IPS-18c (cell line): ENCODE data around the gene DENND1A.

ENCODE experiments used
- H3K4me3 ChIP-seq: 2 replicates; pipeline ENCODE4 v1.7.0; 2013; ENCODE audit warnings: low read depth, mild to moderate bottlenecking, low read length, moderate library complexity; ENCODE audit not compliant: insufficient read depth
- H3K9me3 ChIP-seq: one replicate; pipeline ENCODE4 v1.6.1; 2013; ENCODE audit warnings: mild to moderate bottlenecking, low read length, moderate library complexity; ENCODE audit not compliant: control insufficient read depth, insufficient read depth

DENND1A gene

DNA sequence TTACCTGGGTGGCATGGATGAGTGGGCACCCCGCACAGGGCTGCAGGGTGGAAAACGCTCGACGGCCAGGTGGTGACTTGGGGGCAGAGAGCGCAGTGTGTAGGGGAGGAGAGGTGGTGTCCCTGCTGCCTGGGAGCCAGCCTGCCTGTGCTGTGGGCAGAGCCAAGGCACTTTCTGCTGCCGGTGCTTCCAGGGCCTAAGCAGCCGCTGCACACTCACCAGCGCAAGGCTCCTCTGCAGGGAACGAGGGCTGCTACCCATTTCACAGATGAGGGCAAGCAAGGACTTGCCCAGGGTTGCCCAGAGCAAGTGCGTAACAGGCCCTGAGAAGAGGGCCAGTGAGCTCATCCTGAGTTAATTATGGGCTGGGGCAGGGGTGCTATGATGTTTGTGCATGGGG lies 511.4 kb downstream of the DENND1A start:
- H3K9me3 ChIP-seq = no peaks in the 10 kb centered on the region
- no peak overlapping the region for H3K4me3 ChIP-seq

GRCh38 chr9:123418052-123418430 lies 511.9 kb downstream of the DENND1A start:
- Histone ChIP-seq H3K9me3 (no peaks in the 10 kb centered on the region), H3K4me3 (no peak overlapping the region)

DNA sequence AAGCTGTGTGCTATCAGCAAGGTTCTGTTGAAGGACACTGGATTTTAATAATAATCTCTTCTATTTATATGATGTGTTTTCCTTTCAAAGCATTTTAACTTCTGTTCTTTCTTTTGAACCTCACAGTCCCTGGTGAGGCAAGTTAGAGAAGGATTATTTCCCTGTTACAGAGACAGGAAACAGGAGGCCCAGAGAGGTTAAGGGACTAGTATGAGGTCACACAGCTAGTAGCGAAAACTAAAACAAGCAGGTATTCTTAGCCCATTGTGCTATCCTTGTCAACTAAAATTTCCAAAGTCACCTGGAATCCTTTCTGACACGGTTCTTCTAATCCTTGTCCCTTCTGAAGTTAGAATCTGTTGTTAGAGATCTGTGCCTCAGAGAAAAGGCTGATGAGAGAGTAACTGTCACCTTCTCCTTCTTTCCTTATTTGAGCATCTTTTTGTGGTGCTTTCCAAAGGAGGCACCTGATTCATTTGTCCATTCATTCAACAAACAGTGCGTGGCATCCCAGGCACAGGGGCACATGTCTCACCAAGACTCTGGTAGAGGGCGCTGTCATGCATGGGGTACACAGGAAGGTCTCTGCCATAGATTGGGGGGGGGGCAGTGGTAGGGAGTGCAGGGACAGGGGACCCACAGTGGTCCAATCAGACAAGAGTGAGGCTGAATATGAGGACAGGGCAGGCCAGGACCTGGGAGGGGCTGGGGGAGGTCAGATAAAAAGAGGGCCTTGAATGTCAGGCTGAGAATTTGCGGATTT lies 512.5 kb downstream of the DENND1A start:
- H3K9me3 ChIP-seq = no peaks in the 10 kb centered on the region
- no peak overlapping the region for H3K4me3 ChIP-seq

DNA sequence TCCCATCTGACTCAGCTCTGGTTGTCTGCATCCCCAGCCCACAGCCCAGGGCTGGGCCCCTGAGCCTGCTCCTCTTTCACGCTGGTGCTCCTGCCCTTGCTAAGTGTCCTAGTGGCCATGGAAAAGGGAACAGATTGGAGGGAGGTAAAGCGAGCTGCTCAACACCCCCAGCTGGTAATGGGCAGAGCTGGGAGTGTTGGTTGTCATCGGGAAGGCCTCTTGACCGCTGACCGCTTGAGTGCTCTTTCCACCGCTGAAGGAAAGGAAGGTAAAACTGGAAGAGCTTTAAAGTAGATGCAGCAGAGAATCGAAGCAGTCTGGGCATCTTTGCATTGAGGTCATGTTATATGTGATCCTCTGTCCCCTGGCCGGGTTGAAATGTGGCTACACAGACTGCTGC lies 513.8 kb downstream of the DENND1A start:
- Histone ChIP-seq H3K9me3 (no peaks in the 10 kb centered on the region), H3K4me3 (no peak overlapping the region)

GRCh38 chr9:123414936-123415930 lies 514.7 kb downstream of the DENND1A start:
- no peaks in the 10 kb centered on the region for H3K9me3 ChIP-seq
- no peak overlapping the region for H3K4me3 ChIP-seq

- Histone ChIP-seq H3K4me3 (no peak overlapping the region), H3K9me3 (no peaks in the 10 kb centered on the region)
These were observed 515.7 kb downstream of the DENND1A start for GRCh38 chr9:123414204-123414603.

DNA sequence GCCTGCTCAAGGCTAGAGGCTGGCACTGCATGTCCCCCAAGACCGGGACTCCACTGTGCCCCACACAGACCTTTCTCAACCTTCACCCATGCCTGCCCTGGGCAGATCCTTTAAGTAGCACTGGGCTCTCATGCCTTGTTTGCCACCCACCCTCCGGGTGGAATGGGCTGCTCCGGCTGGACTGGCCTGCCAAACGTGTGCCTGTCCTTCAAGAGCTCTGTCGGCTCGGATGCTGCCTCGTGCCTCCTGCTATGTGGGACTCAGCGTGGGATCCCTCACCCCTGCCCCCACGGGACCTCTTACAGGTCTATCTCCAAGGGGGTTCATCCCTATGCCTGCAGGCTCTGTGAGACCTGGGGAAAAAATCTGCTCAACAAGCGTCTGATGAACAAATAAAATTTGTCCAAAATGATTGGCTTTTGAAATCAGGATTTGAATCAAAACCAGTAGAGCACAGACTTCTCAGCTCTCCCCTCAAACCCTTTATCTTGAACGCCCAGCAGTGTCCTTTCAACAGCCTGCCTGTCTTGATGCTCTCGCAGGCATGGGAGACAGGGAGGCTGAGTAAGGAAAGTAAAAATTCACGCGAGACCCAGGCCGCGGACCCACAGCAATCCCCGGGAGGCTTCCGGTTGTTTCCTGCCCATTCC lies 517.6 kb downstream of the DENND1A start:
- Histone ChIP-seq H3K4me3 (no peak overlapping the region), H3K9me3 (no peaks in the 10 kb centered on the region)

DNA sequence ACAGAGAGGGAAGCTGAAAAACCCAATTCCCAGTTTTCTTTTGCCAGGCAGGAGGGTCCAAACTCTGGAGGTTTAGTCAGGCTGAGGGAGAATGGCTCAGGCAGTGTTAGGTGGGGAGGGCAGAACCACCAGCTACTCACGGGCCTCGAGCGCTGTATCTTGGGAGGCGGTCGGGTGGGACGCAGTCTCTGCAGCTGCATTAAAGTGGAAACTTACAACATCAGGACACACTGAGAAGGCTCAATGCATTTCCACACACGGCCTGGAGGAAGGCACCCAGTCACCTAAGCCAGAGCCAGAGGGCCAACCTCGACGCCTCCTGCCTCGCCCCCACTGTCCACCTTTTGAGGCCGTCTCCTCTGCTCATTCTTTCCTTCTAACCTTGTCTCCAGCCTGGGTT lies 518.3 kb downstream of the DENND1A start:
- peaks cover under 1% of the 10 kb centered on the region for H3K9me3 ChIP-seq
- H3K4me3 ChIP-seq = no peak overlapping the region

- H3K9me3 ChIP-seq = peaks cover 2% of the 10 kb centered on the region
- no peak overlapping the region for H3K4me3 ChIP-seq
These were observed 518.7 kb downstream of the DENND1A start for GRCh38 chr9:123411191-123411590.

GRCh38 chr9:123410281-123410910 lies 519.5 kb downstream of the DENND1A start:
- Histone ChIP-seq H3K9me3 (peaks cover 2% of the 10 kb centered on the region), H3K4me3 (no peak overlapping the region)

- H3K4me3 ChIP-seq = no peak overlapping the region
- peaks cover 2% of the 10 kb centered on the region for H3K9me3 ChIP-seq
These were observed 521.3 kb downstream of the DENND1A start for GRCh38 chr9:123408313-123409262.

GRCh38 chr9:123407217-123407851 lies 522.6 kb downstream of the DENND1A start:
- H3K9me3 ChIP-seq = peaks cover 2% of the 10 kb centered on the region
- no peak overlapping the region for H3K4me3 ChIP-seq

GRCh38 chr9:123406691-123407216 lies 523.2 kb downstream of the DENND1A start:
- H3K4me3 ChIP-seq = no peak overlapping the region
- H3K9me3 ChIP-seq = peaks cover 2% of the 10 kb centered on the region

DNA sequence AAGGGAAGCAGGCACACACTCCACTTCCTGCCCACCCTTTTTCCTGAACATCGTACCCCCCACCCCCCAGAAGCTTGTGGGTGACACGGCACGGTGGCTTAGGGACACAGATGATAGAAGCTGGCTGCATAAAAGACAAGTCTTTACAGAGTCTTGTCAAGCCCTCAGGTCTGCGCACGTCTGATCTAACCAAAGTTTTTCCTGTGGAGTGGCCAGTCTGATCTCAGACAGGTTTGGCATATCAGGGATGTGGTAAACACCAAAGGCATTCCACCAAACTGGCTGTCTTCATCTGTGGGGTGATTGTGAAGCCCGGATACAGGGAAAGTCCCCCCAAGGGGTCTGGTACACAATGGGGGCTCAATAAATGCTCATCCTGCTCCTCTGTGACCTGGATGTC lies 523.9 kb downstream of the DENND1A start:
- Histone ChIP-seq H3K9me3 (peaks cover 2% of the 10 kb centered on the region), H3K4me3 (no peak overlapping the region)

GRCh38 chr9:123402981-123403509 lies 526.9 kb downstream of the DENND1A start:
- Histone ChIP-seq H3K9me3 (peaks cover 2% of the 10 kb centered on the region), H3K4me3 (no peak overlapping the region)
